Measurements from ENCODE around the gene HOXD8.
A peak's percentile ranks its signal among the peaks of the same experiment; 100 is the strongest.

HOXD8 gene

DNA sequence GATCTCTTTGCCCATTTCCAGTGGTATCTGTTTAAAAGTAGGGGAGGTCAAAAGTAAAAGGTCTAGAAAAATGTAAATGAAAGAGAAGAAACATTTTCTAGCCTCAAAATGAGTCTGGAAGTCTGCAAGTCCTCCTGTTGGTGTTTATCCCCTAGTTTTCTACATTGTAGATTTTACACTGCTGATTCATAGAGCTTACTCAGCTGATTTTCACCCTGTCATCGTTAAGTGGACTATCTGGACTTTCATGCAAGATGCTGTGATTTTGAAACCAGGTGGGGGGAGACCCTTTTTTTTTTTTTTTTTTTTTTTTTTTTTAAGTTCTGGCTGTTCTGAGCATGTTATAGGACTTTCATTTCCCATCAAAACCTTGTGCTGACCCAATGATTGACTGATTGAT lies 37.9 kb downstream of the HOXD8 start:
- Histone ChIP-seq H3K4me3 (ENCODE audit: low read depth, low read length) (no peak overlapping the region), H3K27ac (ENCODE audit: low read depth, low read length) (no peak overlapping the region), H3K4me1 (ENCODE audit: control insufficient read depth, insufficient read depth, low read length) (peaks cover 9% of the 10 kb centered on the region), H3K36me3 (ENCODE audit: control insufficient read depth, insufficient read depth, low read length) (no peaks in the 10 kb centered on the region), H3K9me3 (ENCODE audit: control insufficient read depth, insufficient read depth, low read length) (no peaks in the 10 kb centered on the region), H3K27me3 (ENCODE audit: control insufficient read depth, insufficient read depth, low read length) (peaks cover 100% of the 10 kb centered on the region), H3K9ac (ENCODE audit: low read depth, low read length) (no peak overlapping the region)

DNA sequence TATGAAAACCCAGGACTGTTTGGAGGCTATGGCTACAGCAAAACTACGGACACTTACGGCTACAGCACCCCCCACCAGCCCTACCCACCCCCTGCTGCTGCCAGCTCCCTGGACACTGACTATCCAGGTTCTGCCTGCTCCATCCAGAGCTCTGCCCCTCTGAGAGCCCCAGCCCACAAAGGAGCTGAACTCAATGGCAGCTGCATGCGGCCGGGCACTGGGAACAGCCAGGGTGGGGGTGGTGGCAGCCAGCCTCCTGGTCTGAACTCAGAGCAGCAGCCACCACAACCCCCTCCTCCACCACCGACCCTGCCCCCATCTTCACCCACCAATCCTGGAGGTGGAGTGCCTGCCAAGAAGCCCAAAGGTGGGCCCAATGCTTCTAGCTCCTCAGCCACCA lies 39.7 kb downstream of the HOXD8 start:
- Histone ChIP-seq H3K36me3 (ENCODE audit: control insufficient read depth, insufficient read depth, low read length) (no peaks in the 10 kb centered on the region), H3K4me1 (ENCODE audit: control insufficient read depth, insufficient read depth, low read length) (peaks cover 12% of the 10 kb centered on the region), H3K9me3 (ENCODE audit: control insufficient read depth, insufficient read depth, low read length) (no peaks in the 10 kb centered on the region), H3K27me3 (ENCODE audit: control insufficient read depth, insufficient read depth, low read length) (peaks cover 100% of the 10 kb centered on the region), H3K4me3 (ENCODE audit: low read depth, low read length) (no peak overlapping the region), H3K27ac (ENCODE audit: low read depth, low read length) (no peak overlapping the region), H3K9ac (ENCODE audit: low read depth, low read length) (no peak overlapping the region)

DNA sequence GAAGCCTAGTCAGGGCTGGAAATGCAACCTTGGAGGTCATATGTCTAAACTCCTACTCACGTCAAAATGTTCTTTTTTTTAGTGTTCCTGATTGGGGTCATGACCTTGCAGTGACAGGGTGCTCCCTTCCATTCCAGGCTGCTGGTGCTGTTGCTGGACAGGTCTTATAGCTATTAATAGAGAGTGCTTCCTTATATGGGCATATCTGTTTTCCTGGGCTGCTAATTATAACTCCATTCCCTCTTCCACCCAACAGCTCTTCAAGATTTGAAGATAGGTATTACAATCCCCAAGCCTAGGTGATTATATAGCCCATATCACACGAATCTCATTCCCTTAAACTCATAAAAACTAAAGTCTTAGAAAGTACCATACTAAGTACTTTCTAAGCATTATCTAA lies 40.2 kb downstream of the HOXD8 start:
- no peaks in the 10 kb centered on the region for H3K9me3 ChIP-seq (ENCODE audit: control insufficient read depth, insufficient read depth, low read length)
- peaks cover 12% of the 10 kb centered on the region for H3K4me1 ChIP-seq (ENCODE audit: control insufficient read depth, insufficient read depth, low read length)
- H3K27me3 ChIP-seq (ENCODE audit: control insufficient read depth, insufficient read depth, low read length) = peaks cover 100% of the 10 kb centered on the region
- no peaks in the 10 kb centered on the region for H3K36me3 ChIP-seq (ENCODE audit: control insufficient read depth, insufficient read depth, low read length)
- no peak overlapping the region for H3K9ac ChIP-seq (ENCODE audit: low read depth, low read length)
- no peak overlapping the region for H3K4me3 ChIP-seq (ENCODE audit: low read depth, low read length)
- no peak overlapping the region for H3K27ac ChIP-seq (ENCODE audit: low read depth, low read length)

DNA sequence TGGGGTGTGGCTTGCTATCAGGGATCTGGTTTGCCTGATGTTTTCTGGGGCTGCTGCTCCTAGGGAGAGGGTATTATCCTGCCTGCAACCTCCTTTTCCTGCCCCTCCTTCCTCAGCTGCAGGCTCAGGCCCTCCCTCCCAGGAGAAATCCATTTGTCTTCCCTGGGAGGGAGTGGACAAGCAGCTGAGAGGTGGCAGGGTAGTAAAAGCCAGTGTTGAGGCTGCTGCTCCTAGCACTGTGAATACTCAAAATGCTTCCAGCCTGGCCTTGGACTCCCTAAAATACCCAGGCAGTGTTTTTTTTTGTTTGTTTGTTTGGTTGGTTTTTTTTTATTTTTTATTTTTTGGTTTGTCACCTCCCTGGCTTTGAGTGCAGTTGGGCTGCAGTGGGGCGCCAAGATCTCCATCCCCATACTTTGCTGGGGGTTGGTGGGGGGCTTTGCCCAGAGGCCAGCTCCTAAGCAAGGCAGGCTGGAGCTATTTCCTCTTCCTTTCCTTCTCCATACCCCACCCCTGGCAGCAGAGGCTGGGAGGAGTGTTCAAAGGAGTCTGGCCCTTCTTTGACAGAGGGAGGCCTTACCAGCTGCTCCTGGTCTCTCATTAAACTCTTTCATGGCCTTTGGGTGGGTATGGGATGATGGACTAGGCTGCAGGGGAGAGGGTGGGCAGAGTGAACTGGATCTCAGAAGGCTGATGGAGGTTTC lies 41.2 kb downstream of the HOXD8 start:
- Histone ChIP-seq H3K9ac (ENCODE audit: low read depth, low read length) (no peak overlapping the region), H3K4me3 (ENCODE audit: low read depth, low read length) (no peak overlapping the region), H3K9me3 (ENCODE audit: control insufficient read depth, insufficient read depth, low read length) (no peaks in the 10 kb centered on the region), H3K27ac (ENCODE audit: low read depth, low read length) (no peak overlapping the region), H3K36me3 (ENCODE audit: control insufficient read depth, insufficient read depth, low read length) (no peaks in the 10 kb centered on the region), H3K27me3 (ENCODE audit: control insufficient read depth, insufficient read depth, low read length) (peaks cover 100% of the 10 kb centered on the region), H3K4me1 (ENCODE audit: control insufficient read depth, insufficient read depth, low read length) (peaks cover 15% of the 10 kb centered on the region)

DNA sequence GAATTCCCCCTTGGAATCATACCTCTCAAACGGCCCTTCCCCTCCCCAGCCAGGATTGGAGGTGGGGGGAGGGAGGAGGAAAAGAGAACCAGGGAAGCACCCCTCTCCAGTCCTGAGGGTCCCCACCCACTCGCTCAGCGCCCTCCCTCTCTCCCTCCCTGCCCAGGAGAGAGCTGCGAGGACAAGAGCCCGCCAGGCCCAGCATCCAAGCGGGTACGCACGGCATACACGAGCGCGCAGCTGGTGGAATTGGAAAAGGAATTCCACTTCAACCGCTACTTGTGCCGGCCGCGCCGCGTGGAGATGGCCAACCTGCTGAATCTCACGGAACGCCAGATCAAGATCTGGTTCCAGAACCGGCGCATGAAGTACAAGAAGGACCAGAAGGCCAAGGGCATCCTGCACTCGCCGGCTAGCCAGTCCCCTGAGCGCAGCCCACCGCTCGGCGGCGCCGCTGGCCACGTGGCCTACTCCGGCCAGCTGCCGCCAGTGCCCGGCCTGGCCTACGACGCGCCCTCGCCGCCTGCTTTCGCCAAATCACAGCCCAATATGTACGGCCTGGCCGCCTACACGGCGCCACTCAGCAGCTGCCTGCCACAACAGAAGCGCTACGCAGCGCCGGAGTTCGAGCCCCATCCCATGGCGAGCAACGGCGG lies 42.0 kb downstream of the HOXD8 start:
- H3K27me3 ChIP-seq (ENCODE audit: control insufficient read depth, insufficient read depth, low read length) = peaks cover 100% of the 10 kb centered on the region
- H3K9me3 ChIP-seq (ENCODE audit: control insufficient read depth, insufficient read depth, low read length) = no peaks in the 10 kb centered on the region
- H3K36me3 ChIP-seq (ENCODE audit: control insufficient read depth, insufficient read depth, low read length) = no peaks in the 10 kb centered on the region
- peaks cover 21% of the 10 kb centered on the region for H3K4me1 ChIP-seq (ENCODE audit: control insufficient read depth, insufficient read depth, low read length)
- peak overlapping the region; percentile 49 for H3K4me3 ChIP-seq (ENCODE audit: low read depth, low read length)
- H3K9ac ChIP-seq (ENCODE audit: low read depth, low read length) = no peak overlapping the region
- no peak overlapping the region for H3K27ac ChIP-seq (ENCODE audit: low read depth, low read length)

DNA sequence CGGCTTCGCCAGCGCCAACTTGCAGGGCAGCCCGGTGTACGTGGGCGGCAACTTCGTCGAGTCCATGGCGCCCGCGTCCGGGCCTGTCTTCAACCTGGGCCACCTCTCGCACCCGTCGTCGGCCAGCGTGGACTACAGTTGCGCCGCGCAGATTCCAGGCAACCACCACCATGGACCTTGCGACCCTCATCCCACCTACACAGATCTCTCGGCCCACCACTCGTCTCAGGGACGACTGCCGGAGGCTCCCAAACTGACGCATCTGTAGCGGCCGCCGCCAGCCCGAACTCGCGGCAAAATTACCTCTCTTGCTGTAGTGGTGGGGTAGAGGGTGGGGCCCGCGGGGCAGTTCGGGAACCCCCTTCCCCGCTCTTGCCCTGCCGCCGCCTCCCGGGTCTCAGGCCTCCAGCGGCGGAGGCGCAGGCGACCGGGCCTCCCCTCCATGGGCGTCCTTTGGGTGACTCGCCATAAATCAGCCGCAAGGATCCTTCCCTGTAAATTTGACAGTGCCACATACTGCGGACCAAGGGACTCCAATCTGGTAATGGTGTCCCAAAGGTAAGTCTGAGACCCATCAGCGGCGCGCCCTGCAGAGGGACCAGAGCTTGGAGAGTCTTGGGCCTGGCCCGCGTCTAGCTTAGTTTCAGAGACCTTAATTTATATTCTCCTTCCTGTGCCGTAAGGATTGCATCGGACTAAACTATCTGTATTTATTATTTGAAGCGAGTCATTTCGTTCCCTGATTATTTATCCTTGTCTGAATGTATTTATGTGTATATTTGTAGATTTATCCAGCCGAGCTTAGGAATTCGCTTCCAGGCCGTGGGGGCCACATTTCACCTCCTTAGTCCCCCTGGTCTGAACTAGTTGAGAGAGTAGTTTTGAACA lies 42.7 kb downstream of the HOXD8 start:
- H3K9ac ChIP-seq (ENCODE audit: low read depth, low read length) = no peak overlapping the region
- H3K9me3 ChIP-seq (ENCODE audit: control insufficient read depth, insufficient read depth, low read length) = no peaks in the 10 kb centered on the region
- H3K4me1 ChIP-seq (ENCODE audit: control insufficient read depth, insufficient read depth, low read length) = peaks cover 21% of the 10 kb centered on the region
- peaks cover 100% of the 10 kb centered on the region for H3K27me3 ChIP-seq (ENCODE audit: control insufficient read depth, insufficient read depth, low read length)
- no peak overlapping the region for H3K27ac ChIP-seq (ENCODE audit: low read depth, low read length)
- peak overlapping the region; percentile 49 for H3K4me3 ChIP-seq (ENCODE audit: low read depth, low read length)
- H3K36me3 ChIP-seq (ENCODE audit: control insufficient read depth, insufficient read depth, low read length) = no peaks in the 10 kb centered on the region

DNA sequence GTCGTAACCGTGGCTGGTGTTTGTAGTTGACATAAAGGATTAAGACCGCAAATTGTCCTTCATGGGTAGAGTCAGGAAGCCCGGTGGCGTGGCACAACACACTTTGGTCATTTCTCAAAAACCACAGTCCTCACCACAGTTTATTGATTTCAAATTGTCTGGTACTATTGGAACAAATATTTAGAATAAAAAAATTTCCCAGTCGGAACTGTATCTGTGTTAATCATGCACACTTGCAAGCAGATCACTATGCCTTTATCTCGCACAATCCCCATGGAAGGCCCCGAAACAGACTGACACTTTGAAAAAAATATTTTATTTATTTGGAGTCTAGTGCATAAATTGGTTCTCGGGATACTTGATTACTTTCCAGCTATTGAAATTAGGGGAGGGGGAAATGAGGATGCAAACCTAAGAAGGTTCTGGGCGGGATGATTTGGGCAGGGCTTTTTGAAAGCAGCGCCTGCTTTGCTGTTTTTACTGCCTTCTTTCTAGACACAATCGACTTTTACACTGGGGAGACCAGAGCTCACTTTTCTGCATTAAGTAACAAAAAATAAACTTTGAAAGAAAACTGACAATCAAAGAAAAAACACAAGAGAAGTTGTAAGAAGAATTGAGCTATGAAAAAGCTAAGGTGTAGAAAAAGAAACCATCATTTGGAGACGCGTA lies 43.5 kb downstream of the HOXD8 start:
- Histone ChIP-seq H3K36me3 (ENCODE audit: control insufficient read depth, insufficient read depth, low read length) (no peaks in the 10 kb centered on the region), H3K9me3 (ENCODE audit: control insufficient read depth, insufficient read depth, low read length) (no peaks in the 10 kb centered on the region), H3K4me1 (ENCODE audit: control insufficient read depth, insufficient read depth, low read length) (peaks cover 25% of the 10 kb centered on the region), H3K27me3 (ENCODE audit: control insufficient read depth, insufficient read depth, low read length) (peaks cover 100% of the 10 kb centered on the region), H3K27ac (ENCODE audit: low read depth, low read length) (no peak overlapping the region), H3K9ac (ENCODE audit: low read depth, low read length) (no peak overlapping the region), H3K4me3 (ENCODE audit: low read depth, low read length) (no peak overlapping the region)

DNA sequence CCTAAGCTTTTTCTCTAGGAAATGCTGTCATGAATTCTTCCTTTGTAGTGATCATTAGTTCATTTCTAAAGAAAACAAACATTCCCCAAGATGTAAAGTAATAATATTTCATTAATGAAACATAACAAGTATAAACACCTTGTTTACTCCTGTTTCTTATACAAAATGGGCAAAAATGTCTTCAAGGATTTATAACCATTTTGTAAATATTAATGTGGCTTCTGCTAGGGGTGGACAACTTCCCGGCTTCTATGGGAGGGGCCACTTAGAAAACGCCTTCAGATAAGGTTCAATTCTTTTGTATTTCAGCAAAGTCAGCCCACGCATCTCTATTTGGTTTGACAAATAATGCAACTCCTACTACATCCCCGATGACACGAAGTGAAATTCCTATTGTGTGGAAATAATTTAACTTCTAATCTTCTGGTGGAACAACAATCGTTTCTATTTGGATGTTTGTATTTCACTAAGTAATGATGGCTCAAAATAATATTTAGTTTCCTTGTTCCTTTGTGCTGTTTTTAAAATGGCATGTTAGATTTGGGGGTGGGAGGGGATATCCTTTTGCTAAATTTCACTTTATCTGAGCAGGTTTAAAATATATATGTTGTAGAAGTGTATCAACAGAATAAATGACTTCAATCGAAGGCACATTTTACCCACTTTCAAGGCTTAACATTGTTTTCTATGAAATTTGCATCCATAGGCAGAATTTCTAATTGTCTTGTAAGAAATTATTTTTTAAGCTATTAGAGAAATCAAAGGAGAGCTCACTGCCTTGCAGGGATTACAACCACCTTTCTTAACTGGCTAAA lies 44.3 kb downstream of the HOXD8 start:
- Histone ChIP-seq H3K9ac (ENCODE audit: low read depth, low read length) (no peak overlapping the region), H3K27ac (ENCODE audit: low read depth, low read length) (no peak overlapping the region), H3K36me3 (ENCODE audit: control insufficient read depth, insufficient read depth, low read length) (no peaks in the 10 kb centered on the region), H3K4me3 (ENCODE audit: low read depth, low read length) (no peak overlapping the region), H3K4me1 (ENCODE audit: control insufficient read depth, insufficient read depth, low read length) (peaks cover 26% of the 10 kb centered on the region), H3K9me3 (ENCODE audit: control insufficient read depth, insufficient read depth, low read length) (no peaks in the 10 kb centered on the region), H3K27me3 (ENCODE audit: control insufficient read depth, insufficient read depth, low read length) (peaks cover 100% of the 10 kb centered on the region)

DNA sequence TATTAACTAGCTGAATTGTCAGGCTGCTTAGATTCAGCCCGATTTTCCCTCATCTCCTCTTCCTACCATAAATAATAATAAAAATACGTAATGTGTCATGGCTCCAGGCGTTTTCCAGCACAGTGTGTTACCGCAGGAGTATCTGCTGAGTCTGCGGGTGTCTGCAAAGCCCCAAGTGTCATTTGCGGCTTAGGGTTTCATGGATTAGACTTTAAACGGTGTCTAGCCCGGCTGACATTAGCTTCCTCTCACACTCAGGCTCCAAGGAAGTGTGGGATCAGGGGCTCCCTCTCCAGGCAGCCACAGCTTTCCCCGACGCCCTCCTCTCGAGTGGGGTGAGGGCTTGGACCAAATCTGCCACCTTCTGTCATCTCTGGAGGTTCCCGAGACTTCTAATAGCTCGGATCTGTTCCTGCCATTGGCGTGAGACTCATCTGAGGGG lies 44.9 kb downstream of the HOXD8 start:
- Histone ChIP-seq H3K27ac (ENCODE audit: low read depth, low read length) (no peak overlapping the region), H3K27me3 (ENCODE audit: control insufficient read depth, insufficient read depth, low read length) (peaks cover 100% of the 10 kb centered on the region)

More for the DNA sequence above, 44.9 kb downstream of the HOXD8 start:
- Histone ChIP-seq H3K4me1 (ENCODE audit: control insufficient read depth, insufficient read depth, low read length) (peaks cover 32% of the 10 kb centered on the region), H3K9ac (ENCODE audit: low read depth, low read length) (no peak overlapping the region), H3K9me3 (ENCODE audit: control insufficient read depth, insufficient read depth, low read length) (no peaks in the 10 kb centered on the region), H3K4me3 (ENCODE audit: low read depth, low read length) (no peak overlapping the region), H3K36me3 (ENCODE audit: control insufficient read depth, insufficient read depth, low read length) (no peaks in the 10 kb centered on the region)
